Stomach (tissue), 19 donors: ENCODE results near the gene UBE2D4. TPM values are rescaled to one million over a fixed set of nuclear protein-coding genes. Genes with fewer than 3 reads are reported as not detected.

Experiments
- DNase-seq, 2 donors: peaks; one replicate each; pipeline versions ENCODE4 v3.0.0 to v3.0.0-alpha.2; 2013 to 2019
- H3K27ac ChIP-seq, 5 donors: fragments of 200-600 bp in 4 of 5; sonication (generic) in 4 of 5; one replicate each; pipeline ENCODE4 v1.5.1; 2013 to 2019; ENCODE audit warnings: mild to moderate bottlenecking in 1 of 5, moderate library complexity in 1 of 5
- H3K27me3 ChIP-seq, 3 donors: fragments of 200-600 bp; sonication (generic); one replicate each; pipeline ENCODE4 v1.5.1; 2017 to 2019; ENCODE audit warnings: mixed run types in 1 of 3
- H3K36me3 ChIP-seq, 4 donors: fragments of 200-600 bp; sonication (generic); 1 replicate in 3 of 4; 2 replicates in 1 of 4; pipeline ENCODE4 v1.5.1; 2016 to 2019
- H3K4me1 ChIP-seq, 4 donors: fragments of 200-600 bp; sonication (generic); one replicate each; pipeline ENCODE4 v1.5.1; 2016 to 2019
- H3K4me3 ChIP-seq, 4 donors: fragments of 200-600 bp; sonication (generic) in 3 of 4; one replicate each; pipeline ENCODE4 v1.5.1; 2016 to 2019; ENCODE audit warnings: mild to moderate bottlenecking in 1 of 4
- H3K9me3 ChIP-seq, 4 donors: fragments of 200-600 bp; sonication (generic); one replicate each; pipeline ENCODE4 v1.5.1; 2016 to 2019
- EP300 ChIP-seq: sonication (generic); formaldehyde crosslinking; IDR thresholded peaks from one replicate; pipeline ENCODE4 v1.6.1; 2017; ENCODE audit warnings: antibody characterized with exemption
- POLR2A ChIP-seq, 4 donors: fragments of 450-650 bp; IDR thresholded peaks; one replicate each; pipeline ENCODE4 v1.6.1; 2016; ENCODE audit warnings: antibody characterized with exemption in 4 of 4, control low read depth in 2 of 4, mild to moderate bottlenecking in 1 of 4, moderate library complexity in 1 of 4
- POLR2AphosphoS5 ChIP-seq, 3 donors: sonication (generic); formaldehyde crosslinking; IDR thresholded peaks; one replicate each; pipeline ENCODE4 v1.6.1; 2016; ENCODE audit warnings: antibody characterized with exemption in 3 of 3
- WGBS, 5 donors: extraction: QIAGEN DNeasy Blood & Tissue Kit in 3 of 5; methylation state at CpG; one replicate each; pipeline versions ENCODE4 v1.1.5 to v1.1.7; 2013 to 2018; 5-methylcytosine and 5-hydroxymethylcytosine counted together
- intact Hi-C: fragments of 100-400 bp; cut with DNase I; formaldehyde crosslinking; loops from one replicate; pipeline ENCODE4 v1.15.1; 2023; ENCODE audit warnings: low total_unique reads
- long read RNA-seq, 10 donors: transcript quantifications; one replicate each; lab custom pipeline, GENCODE V29; 2026
- polyA plus RNA-seq, 3 donors: library from polyadenylated mRNA; stranded (reverse); fragments of 200-250 nt; gene quantifications; one replicate each; pipeline ENCODE4 v1.2.3, GENCODE V29; 2013
- total RNA-seq, 5 donors: library from RNA; depleted of rRNA; stranded (reverse); fragments of >200 nt; gene quantifications; one replicate each; pipeline versions ENCODE4 v1.1.0 to v1.2.3, GENCODE V29; 2014 to 2016
- TF ChIP-seq, protein P1 (sequence below), 7 experiments: fragments of 450-650 bp in 4 of 7; fragments of 200-600 bp in 3 of 7; sonication (generic) in 3 of 7; IDR thresholded peaks; one replicate each; pipeline ENCODE4 v1.5.1; 2016 to 2019; ENCODE audit warnings: antibody characterized with exemption in 7 of 7, control low read depth in 2 of 7, mild to moderate bottlenecking in 1 of 7
- donor health status: healthy with polysubstance abuse.
- donor health status: Bipolar disorder and iron deficiency.
- donor health status: healthy.

Gene UBE2D4
- total RNA-seq (10 to 100 TPM in 1 of 5 donors, 1 to 10 TPM in 2, under 1 TPM in 1, not detected in 1; 0.58 to 51.8 (median 6.0) TPM), polyA plus RNA-seq (10 to 100 TPM; 10.9 to 12.5 (median 12.1) TPM)
- long read RNA-seq, donor 1, partial matches to known transcripts: 0 of 3 reads
- long read RNA-seq, donor 1, other reads (novel, unspliced or antisense): 0 of 3 reads
- long read RNA-seq, donor 2, partial matches to known transcripts: 0 of 3 reads
- long read RNA-seq, donor 2, other reads (novel, unspliced or antisense): 0 of 3 reads
- long read RNA-seq, donor 3, partial matches to known transcripts: 0 of 2 reads
- long read RNA-seq, donor 3, other reads (novel, unspliced or antisense): 0 of 2 reads
- long read RNA-seq, donor 4: 0 reads
- long read RNA-seq, donor 5, partial matches to known transcripts: 0 of 4 reads
- long read RNA-seq, donor 5, other reads (novel, unspliced or antisense): 0 of 4 reads
- long read RNA-seq, donor 6, transcript UBE2D4-201 (7 exons, 3,974 nt): major isoform, 5 of 21 reads
- long read RNA-seq, donor 6, partial matches to known transcripts: 11 of 21 reads
- long read RNA-seq, donor 6, other reads (novel, unspliced or antisense): 0 of 21 reads
- long read RNA-seq, donor 7, transcript UBE2D4-201 (7 exons, 3,974 nt): major isoform, 6 of 10 reads
- long read RNA-seq, donor 7, partial matches to known transcripts: 0 of 10 reads
- long read RNA-seq, donor 7, other reads (novel, unspliced or antisense): 0 of 10 reads
- long read RNA-seq, donor 8, transcript UBE2D4-201 (7 exons, 3,974 nt): major isoform, 5 of 7 reads
- long read RNA-seq, donor 8, partial matches to known transcripts: 0 of 7 reads
- long read RNA-seq, donor 8, other reads (novel, unspliced or antisense): 0 of 7 reads
- long read RNA-seq, donor 9, partial matches to known transcripts: 0 of 6 reads
- long read RNA-seq, donor 9, other reads (novel, unspliced or antisense): 0 of 6 reads
- long read RNA-seq, donor 10, partial matches to known transcripts: 0 of 1 reads
- long read RNA-seq, donor 10, other reads (novel, unspliced or antisense): 0 of 1 reads

GRCh38 chr7:43925984-43926797 lies at the start of gene UBE2D4:
TSS of gene UBE2D4 (plus strand) at chr7:43926436. CDS start at chr7:43926533, 97 bp downstream.
- intact Hi-C loops: no loop called here
- Histone ChIP-seq H3K36me3 (no peaks in the 10 kb centered on the region), H3K27me3 (no peaks in the 10 kb centered on the region), H3K4me1 (peaks cover 10 to 24% (median 21%) of the 10 kb centered on the region in 4 donors), H3K27ac (peak within 1 kb of the TSS; percentile 92 to 98 (median 95)), H3K9me3 (no peaks in the 10 kb centered on the region), H3K4me3 (peak within 1 kb of the TSS; percentile 55 to 68 (median 64))
- TF ChIP-seq, protein P1, sequence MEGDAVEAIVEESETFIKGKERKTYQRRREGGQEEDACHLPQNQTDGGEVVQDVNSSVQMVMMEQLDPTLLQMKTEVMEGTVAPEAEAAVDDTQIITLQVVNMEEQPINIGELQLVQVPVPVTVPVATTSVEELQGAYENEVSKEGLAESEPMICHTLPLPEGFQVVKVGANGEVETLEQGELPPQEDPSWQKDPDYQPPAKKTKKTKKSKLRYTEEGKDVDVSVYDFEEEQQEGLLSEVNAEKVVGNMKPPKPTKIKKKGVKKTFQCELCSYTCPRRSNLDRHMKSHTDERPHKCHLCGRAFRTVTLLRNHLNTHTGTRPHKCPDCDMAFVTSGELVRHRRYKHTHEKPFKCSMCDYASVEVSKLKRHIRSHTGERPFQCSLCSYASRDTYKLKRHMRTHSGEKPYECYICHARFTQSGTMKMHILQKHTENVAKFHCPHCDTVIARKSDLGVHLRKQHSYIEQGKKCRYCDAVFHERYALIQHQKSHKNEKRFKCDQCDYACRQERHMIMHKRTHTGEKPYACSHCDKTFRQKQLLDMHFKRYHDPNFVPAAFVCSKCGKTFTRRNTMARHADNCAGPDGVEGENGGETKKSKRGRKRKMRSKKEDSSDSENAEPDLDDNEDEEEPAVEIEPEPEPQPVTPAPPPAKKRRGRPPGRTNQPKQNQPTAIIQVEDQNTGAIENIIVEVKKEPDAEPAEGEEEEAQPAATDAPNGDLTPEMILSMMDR (IDR thresholded peaks at IDR 0.05): peak in 1 of 7 experiments; percentile 17
- peak; percentile 95 to 99 (median 99) for TF ChIP-seq POLR2AphosphoS5 (IDR thresholded peaks at IDR 0.05)
- no peak for TF ChIP-seq EP300
- peak in 2 of 4 donors; percentile 90 to 94 for TF ChIP-seq POLR2A (IDR thresholded peaks at IDR 0.05)
- DNase-seq: peak; percentile 92 to 95
- WGBS, 5 donors: 0 to 1% (median 1%) methylated on average over 45 to 82 of the region's 82 CpGs

- TF ChIP-seq EP300 (no peak), POLR2A (IDR thresholded peaks at IDR 0.05) (no peak), POLR2AphosphoS5 (IDR thresholded peaks at IDR 0.05) (no peak)
- TF ChIP-seq, protein P1 (IDR thresholded peaks at IDR 0.05): no peak
- Histone ChIP-seq H3K4me3 (no peak overlapping the region), H3K27ac (no peak overlapping the region), H3K36me3 (peaks cover 59 to 77% (median 77%) of the 10 kb centered on the region in 4 donors), H3K4me1 (peaks cover 0 to 22% (median 9%) of the 10 kb centered on the region in 4 donors), H3K27me3 (no peaks in the 10 kb centered on the region), H3K9me3 (no peaks in the 10 kb centered on the region)
- whole genome bisulfite sequencing, 5 donors: 89 to 95% (median 90%) methylated on average over 22 to 29 of the region's 29 CpGs
- intact Hi-C loops: no loop called here
- DNase-seq: no peak
Observed at GRCh38 chr7:43876976-43877745, 49.1 kb upstream of the UBE2D4 start.

GRCh38 chr7:43877968-43878864 lies 48.0 kb upstream of the UBE2D4 start:
- peaks cover 59 to 87% (median 82%) of the 10 kb centered on the region in 4 donors for H3K36me3 ChIP-seq
- WGBS, 5 donors: 87 to 93% (median 89%) methylated on average over 34 to 38 of the region's 38 CpGs
- H3K27ac ChIP-seq: peak overlapping the region in 1 of 5 donors; percentile 12
- no peaks in the 10 kb centered on the region for H3K27me3 ChIP-seq
- intact Hi-C loops: no loop called here
- H3K4me1 ChIP-seq: peaks cover 0 to 13% (median under 1%) of the 10 kb centered on the region in 4 donors
- H3K9me3 ChIP-seq: no peaks in the 10 kb centered on the region
- DNase-seq: no peak
- no peak overlapping the region for H3K4me3 ChIP-seq
- no peak for TF ChIP-seq POLR2AphosphoS5 (IDR thresholded peaks at IDR 0.05)
- TF ChIP-seq, protein P1 (IDR thresholded peaks at IDR 0.05): no peak
- TF ChIP-seq POLR2A (IDR thresholded peaks at IDR 0.05): no peak
- no peak for TF ChIP-seq EP300
